Cardiac fibroblast (primary cell): Measurements from ENCODE around the gene ZNF486.
"Not testable (repeated sequence)": the region's sequence is repeated elsewhere in the genome, so short reads cannot be mapped to it uniquely, and the experiment has no call there.

Experiments
- DNase-seq, 2 donors: peaks; one replicate each; pipeline versions ENCODE4 v3.0.0 to v3.0.0-alpha.2; 2010; ENCODE audit warnings: low read depth in 2 of 2
- H3K4me3 ChIP-seq, 2 donors: replicated peaks in 1 of 2; 1 replicate in 1 of 2; 2 replicates in 1 of 2; pipeline ENCODE4 v1.5.1; 2011; ENCODE audit warnings: low read depth in 2 of 2, low read length in 2 of 2, mild to moderate bottlenecking in 2 of 2, moderate library complexity in 1 of 2
- TF ChIP-seq, protein P1 (sequence below): IDR thresholded peaks from one replicate; pipeline ENCODE4 v1.5.1; 2011; ENCODE audit warnings: low read depth, mild to moderate bottlenecking, low read length, inconsistent platforms

ZNF486 gene

DNA sequence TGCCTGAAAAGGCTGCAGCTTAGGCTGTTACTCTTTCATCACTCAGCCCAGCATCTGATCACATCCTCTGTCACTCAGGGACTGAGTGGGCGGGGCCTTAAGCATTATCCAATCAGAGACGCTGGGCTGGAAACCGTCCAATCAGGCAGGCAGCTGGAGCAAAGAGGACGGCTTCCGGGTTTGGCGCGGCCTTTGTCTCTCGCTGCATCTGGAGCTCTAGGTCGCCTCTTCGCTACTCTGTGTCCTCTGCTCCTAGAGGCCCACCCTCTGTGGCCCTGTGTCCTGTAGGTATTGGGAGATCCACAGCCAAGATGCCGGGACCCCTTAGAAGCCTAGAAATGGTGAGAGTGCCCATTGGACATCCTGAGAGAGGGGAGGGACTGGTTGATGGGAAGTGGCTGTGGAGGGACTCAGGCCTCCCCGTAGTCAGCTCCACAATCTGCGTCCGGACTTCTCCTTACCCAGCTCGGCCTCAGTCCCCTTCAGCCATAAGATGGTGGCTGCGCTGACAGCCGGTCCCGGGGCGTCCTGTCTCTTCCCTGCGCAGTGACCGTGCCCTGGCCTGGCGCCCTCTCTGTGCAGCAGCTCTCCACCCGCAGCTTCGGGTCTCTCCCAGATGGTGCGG, at the start of gene ZNF486:
Gene ZNF486 (plus strand): TSS at position 195 of the 625 bp plus-strand sequence. CDS start 117 bp downstream, at position 312.
- H3K4me3 ChIP-seq: peak within 1 kb of the TSS; percentile 76 to 85
- peak; percentile 96 to 98 for DNase-seq
- TF ChIP-seq, protein P1, sequence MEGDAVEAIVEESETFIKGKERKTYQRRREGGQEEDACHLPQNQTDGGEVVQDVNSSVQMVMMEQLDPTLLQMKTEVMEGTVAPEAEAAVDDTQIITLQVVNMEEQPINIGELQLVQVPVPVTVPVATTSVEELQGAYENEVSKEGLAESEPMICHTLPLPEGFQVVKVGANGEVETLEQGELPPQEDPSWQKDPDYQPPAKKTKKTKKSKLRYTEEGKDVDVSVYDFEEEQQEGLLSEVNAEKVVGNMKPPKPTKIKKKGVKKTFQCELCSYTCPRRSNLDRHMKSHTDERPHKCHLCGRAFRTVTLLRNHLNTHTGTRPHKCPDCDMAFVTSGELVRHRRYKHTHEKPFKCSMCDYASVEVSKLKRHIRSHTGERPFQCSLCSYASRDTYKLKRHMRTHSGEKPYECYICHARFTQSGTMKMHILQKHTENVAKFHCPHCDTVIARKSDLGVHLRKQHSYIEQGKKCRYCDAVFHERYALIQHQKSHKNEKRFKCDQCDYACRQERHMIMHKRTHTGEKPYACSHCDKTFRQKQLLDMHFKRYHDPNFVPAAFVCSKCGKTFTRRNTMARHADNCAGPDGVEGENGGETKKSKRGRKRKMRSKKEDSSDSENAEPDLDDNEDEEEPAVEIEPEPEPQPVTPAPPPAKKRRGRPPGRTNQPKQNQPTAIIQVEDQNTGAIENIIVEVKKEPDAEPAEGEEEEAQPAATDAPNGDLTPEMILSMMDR: no peak

DNA sequence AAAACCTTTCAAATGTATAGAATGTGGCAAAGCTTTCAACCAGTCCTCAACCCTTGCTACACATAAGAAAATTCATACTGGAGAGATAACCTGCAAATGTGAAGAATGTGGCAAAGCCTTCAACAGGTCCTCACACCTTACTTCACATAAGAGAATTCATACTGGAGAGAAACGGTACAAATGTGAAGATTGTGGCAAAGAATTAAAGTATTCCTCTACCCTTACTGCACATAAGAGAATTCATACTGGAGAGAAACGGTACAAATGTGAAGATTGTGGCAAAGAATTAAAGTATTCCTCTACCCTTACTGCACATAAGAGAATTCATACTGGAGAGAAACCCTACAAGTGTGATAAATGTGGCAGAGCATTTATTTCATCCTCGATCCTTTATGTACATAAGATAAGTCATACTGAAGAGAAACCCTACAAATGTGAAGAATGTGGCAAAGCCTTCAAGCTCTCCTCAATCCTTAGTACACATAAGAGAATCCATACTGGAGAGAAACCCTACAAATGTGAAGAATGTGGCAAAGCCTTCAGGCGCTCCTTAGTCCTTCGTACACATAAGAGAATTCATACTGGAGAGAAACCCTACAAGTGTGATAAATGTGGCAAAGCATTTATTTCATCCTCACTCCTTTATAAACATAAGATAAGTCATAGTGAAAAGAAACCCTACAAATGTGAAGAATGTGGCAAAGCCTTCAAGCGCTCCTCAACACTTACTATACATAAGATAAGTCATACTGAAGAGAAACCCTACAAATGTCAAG, 48.8 kb upstream of the ZNF486 start:
- not testable (repeated sequence) for H3K4me3 ChIP-seq
- DNase-seq: peak in 1 of 2 donors; percentile 3

DNA sequence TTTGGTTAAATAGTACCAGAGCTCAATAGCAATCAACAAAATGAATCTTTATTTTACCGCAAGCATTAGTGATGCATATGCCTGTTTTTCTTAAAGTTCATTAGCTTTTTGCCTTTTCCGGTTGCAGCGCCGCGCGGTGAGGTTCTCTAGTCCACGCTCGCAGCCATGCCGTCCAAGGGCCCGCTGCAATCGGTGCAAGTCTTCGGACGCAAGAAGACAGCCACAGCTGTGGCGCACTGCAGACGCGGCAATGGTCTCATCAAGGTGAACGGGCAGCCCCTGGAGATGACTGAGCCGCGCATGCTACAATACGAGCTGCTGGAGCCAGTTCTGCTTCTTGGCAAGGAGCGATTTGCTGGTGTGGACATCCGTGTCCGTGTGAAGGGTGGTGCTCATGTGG, 42.1 kb upstream of the ZNF486 start:
- DNase-seq: no peak
- TF ChIP-seq, protein P1: no peak
- no peak overlapping the region for H3K4me3 ChIP-seq

DNA sequence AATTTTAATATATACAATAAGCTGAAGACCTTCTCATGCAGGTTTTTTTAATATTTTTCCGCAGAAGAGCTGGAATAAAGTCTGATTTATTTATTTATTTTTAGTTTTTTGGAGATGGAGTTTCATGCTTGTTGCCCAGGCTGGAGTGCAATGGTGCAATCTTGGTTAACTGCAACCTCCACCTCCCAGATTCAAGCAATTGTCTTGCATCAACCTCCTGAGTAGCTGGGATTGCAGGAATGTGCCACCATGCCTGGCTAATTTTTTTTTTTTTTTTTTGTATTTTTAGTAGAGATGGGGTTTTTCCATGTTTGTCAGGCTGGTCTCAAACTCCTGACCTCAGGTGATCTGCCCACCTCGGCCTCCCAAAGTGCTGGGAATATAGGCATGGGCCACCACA, 34.1 kb upstream of the ZNF486 start:
- not testable (repeated sequence) for DNase-seq, H3K4me3 ChIP-seq

DNA sequence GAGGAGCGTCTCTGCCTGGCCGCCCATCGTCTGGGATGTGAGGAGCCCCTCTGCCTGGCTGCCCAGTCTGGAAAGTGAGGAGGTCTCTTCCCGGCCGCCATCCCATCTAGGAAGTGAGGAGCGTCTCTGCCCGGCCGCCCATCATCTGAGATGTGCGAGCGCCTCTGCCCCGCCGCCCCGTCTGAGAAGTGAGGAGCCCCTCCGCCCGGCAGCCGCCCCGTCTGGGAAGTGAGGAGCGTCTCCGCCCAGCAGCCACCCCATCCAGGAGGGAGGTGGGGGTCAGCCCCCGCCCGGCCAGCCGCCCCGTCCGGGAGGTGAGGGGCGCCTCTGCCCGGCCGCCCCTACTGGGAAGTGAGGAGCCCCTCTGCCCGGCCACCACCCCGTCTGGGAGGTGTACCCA, 29.3 kb upstream of the ZNF486 start:
- not testable (repeated sequence) for DNase-seq, H3K4me3 ChIP-seq

DNA sequence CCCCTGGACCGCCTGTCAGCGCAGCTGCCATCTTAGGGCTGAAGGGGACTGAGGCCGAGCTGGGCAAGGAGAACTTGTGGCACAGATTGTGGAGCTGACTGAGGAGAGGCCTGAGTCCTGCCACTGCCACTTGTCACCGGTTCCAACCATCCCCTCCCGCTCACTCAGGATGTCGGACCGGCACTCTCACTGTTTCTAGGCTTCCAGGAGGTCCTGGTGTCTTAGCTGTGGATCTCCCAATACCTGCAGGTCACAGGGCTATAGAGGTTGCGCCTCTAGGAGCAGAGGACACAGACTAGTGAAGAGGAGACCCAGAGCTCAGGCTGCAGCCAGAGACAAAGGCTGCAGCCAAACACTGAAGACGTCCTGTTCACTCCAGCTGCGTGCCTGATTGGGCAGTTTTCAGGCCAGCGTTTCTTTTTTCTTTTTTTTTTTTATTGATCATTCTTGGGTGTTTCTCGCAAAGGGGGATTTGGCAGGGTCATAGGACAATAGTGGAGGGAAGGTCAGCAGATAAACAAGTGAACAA, 15.3 kb upstream of the ZNF486 start:
- DNase-seq: no peak
- H3K4me3 ChIP-seq: no peak overlapping the region
- TF ChIP-seq, protein P1: no peak

DNA sequence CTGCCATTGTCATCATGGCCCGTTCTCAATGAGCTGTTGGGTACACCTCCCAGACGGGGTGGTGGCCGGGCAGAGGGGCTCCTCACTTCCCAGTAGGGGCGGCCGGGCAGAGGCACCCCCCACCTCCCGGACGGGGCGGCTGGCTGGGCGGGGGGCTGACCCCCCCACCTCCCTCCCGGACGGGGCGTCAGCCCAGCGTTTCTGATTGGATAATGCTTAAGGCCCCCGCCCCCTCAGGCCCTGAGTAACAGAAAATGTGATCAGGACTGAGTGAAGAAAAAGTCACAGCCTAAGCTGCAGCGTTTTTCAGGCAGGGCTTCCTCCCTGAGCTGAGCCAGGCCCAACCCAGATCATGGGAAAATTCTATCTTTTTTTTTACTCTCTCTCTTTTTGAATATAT, 14.5 kb upstream of the ZNF486 start:
- H3K4me3 ChIP-seq, DNase-seq: not testable (repeated sequence)

DNA sequence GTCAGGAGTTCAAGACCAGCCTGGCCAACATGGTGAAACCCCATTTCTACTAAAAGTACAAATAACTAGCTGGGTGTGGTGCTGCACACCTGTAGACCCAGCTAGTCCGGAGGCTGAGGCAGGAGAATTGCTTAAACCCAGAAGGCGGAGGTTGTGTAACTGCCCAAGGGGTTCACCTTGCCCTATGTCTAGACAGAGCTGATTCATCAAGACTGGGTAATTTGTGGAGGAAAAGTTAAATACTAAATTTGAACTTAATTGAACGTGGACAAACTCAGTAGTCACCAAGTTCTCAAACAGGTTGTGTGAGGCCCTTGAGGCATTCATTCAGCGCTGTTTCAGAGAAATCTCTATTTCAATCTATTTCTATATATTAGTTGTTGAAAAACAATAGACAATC, 13.7 kb upstream of the ZNF486 start:
- TF ChIP-seq, protein P1: no peak
- no peak overlapping the region for H3K4me3 ChIP-seq
- no peak for DNase-seq

DNA sequence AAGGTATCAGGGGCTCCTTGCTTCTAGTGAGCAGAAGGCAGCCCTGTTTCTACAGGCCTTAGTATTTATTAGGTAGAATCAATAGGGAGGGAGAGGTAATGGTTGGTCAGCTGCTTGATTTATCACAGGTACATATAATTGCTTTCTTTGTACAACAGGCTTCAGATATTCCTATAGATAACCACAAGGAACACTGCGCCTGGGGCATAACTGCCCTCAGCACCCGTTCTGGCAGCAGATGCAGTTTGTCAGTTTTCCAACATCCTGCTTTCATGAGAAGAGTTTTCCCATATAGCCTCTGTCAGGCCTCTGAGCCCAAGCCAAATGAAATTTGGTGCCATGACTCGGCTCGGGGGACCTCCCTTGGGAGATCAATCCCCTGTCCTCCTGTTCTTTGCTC, 12.4 kb upstream of the ZNF486 start:
- TF ChIP-seq, protein P1: no peak
- no peak overlapping the region for H3K4me3 ChIP-seq
- DNase-seq: no peak
